ENCODE measurements around the gene COL18A1. TPM values are rescaled to one million over a fixed set of nuclear protein-coding genes. Genes with fewer than 3 reads are reported as not detected.

COL18A1 gene
- total and polyA plus RNA-seq, 9 of the 15 experiments (the other 6 are each of a cell fraction or from before 2014, with no cell fraction given) = 0.14 to 16.4 (median 2.0) TPM

DNA sequence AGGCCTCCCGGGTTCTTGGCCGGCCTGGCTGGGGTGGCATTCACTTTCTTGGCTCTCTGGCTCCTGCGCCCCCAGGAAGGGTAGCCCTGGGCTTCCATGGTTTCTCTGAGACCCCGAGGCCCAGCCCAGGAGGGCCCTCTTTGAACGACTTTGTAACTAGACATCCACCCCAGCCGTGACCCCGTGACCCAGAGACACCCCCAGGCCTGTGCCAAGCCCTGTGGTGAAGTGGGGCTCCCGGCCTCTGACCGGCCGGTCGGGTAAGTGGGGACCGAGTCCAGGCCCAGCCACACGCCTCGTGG lies 64.0 kb downstream of the COL18A1 start:
- Histone ChIP-seq H3K4me3 (no peak overlapping the region), H3K27ac (ENCODE audit: extremely low read depth, low read depth, low read length) (no peak overlapping the region), H4K20me1 (replicated peaks; ENCODE audit: control insufficient read depth, insufficient read depth, low read length) (peaks cover 56% of the 10 kb centered on the region), H3K9ac (ENCODE audit: insufficient read depth in 1 of 2, low read depth in 2 of 2, low read length in 2 of 2) (no peak overlapping the region), H3K9me3 (replicated peaks; ENCODE audit: control insufficient read depth, insufficient read depth, low read depth, low read length) (no peaks in the 10 kb centered on the region), H3K4me2 (ENCODE audit: insufficient read depth, low read length) (no peak overlapping the region), H3K4me1 (replicated peaks in 1 of 2; ENCODE audit: control insufficient read depth in 2 of 2, insufficient read depth in 2 of 2, low read length in 2 of 2) (peaks cover 0 to 72% of the 10 kb centered on the region in 2 experiments; a peak in 4 of 5 replicates), H2AFZ (ENCODE audit: low read depth, low read length) (no peak overlapping the region), H3K79me2 (ENCODE audit: control insufficient read depth, insufficient read depth, low read length) (no peaks in the 10 kb centered on the region), H3K36me3 (ENCODE audit: control insufficient read depth, insufficient read depth, low read length) (no peaks in the 10 kb centered on the region; the same call in 2 of the 3 replicates), H3K9me1 (ENCODE audit: control insufficient read depth, insufficient read depth, low read length) (peaks cover 7% of the 10 kb centered on the region), H3K27me3 (ENCODE audit: control insufficient read depth in 2 of 2, insufficient read depth in 2 of 2, low read length in 2 of 2) (peaks cover 8 to 34% of the 10 kb centered on the region in 2 experiments; a peak in 4 of 5 replicates)
- DNase-seq (ENCODE audit: extremely low read depth in 1 of 4, low spot score in 3 of 4) = no peak
- no peak for ATAC-seq
- no TSS peak for BruUV-seq (replicated peaks)
- ChIA-PET CTCF (ENCODE audit: low intra/inter-chr PET ratio) (no interaction called here), POLR2A (interaction anchor here (0.6 kb wide), 1 partner anchor 15 kb away, joined by 4 read pairs; no protein-coding TSS in a partner anchor)
- TF ChIP-seq FOXP1 (CRISPR knock-in tag; IDR thresholded peaks at IDR 0.05) (no peak), ZNF232 (CRISPR knock-in tag; IDR thresholded peaks at IDR 0.05) (no peak), ZFP30 (CRISPR knock-in tag; IDR thresholded peaks at IDR 0.05; ENCODE audit: borderline replicate concordance) (no peak), MXD1 (CRISPR knock-in tag; IDR thresholded peaks at IDR 0.05; ENCODE audit: borderline replicate concordance, poor library complexity, severe bottlenecking) (no peak), ZNF431 (CRISPR knock-in tag; IDR thresholded peaks at IDR 0.05) (no peak), NUFIP1 (IDR thresholded peaks at IDR 0.05; ENCODE audit: partially characterized antibody) (no peak), NFYB (IDR thresholded peaks at IDR 0.05; ENCODE audit: extremely low read depth, insufficient read length) (no peak), MAFF (IDR thresholded peaks at IDR 0.05; ENCODE audit: low read length) (no peak), CCAR2 (IDR thresholded peaks at IDR 0.05; ENCODE audit: low read depth, low read length) (no peak), MLLT1 (IDR thresholded peaks at IDR 0.05) (no peak), HMG20B (CRISPR knock-in tag; IDR thresholded peaks at IDR 0.05) (no peak)
- TF ChIP-seq, protein P1, sequence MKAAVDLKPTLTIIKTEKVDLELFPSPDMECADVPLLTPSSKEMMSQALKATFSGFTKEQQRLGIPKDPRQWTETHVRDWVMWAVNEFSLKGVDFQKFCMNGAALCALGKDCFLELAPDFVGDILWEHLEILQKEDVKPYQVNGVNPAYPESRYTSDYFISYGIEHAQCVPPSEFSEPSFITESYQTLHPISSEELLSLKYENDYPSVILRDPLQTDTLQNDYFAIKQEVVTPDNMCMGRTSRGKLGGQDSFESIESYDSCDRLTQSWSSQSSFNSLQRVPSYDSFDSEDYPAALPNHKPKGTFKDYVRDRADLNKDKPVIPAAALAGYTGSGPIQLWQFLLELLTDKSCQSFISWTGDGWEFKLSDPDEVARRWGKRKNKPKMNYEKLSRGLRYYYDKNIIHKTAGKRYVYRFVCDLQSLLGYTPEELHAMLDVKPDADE (conservative IDR thresholded peaks at IDR 0.05; ENCODE audit: control insufficient read depth, low read depth, low read length) = no peak
- TF ChIP-seq, protein P2, sequence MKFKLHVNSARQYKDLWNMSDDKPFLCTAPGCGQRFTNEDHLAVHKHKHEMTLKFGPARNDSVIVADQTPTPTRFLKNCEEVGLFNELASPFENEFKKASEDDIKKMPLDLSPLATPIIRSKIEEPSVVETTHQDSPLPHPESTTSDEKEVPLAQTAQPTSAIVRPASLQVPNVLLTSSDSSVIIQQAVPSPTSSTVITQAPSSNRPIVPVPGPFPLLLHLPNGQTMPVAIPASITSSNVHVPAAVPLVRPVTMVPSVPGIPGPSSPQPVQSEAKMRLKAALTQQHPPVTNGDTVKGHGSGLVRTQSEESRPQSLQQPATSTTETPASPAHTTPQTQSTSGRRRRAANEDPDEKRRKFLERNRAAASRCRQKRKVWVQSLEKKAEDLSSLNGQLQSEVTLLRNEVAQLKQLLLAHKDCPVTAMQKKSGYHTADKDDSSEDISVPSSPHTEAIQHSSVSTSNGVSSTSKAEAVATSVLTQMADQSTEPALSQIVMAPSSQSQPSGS (CRISPR knock-in tag; IDR thresholded peaks at IDR 0.05) = no peak
- FAIRE-seq = no peak
- WGBS (ENCODE audit: insufficient coverage, low coverage, missing lambda C conversion rate) = 79% methylated on average over 14 of the region's 14 CpGs
- intact Hi-C loops (cut with micrococcal nuclease) (no loop called here), in situ Hi-C loops (cut with MboI) (no loop called here)
